Inflammatory macrophage treated with lipopolysaccharide for 1 hour (primary cell): ENCODE data around the gene USP51.
"Not testable (repeated sequence)": the region's sequence is repeated elsewhere in the genome, so short reads cannot be mapped to it uniquely, and the experiment has no call there.

ENCODE experiments used
- DNase-seq, 2 donors: peaks; one replicate each; pipeline ENCODE4 v3.0.0-alpha.2; 2020 to 2022

The USP51 gene

GRCh38 chrX:55464050-55464449, 25.6 kb downstream of the USP51 start:
- not testable (repeated sequence) for DNase-seq

GRCh38 chrX:55459926-55460325, 29.7 kb downstream of the USP51 start:
- not testable (repeated sequence) for DNase-seq

GRCh38 chrX:55459426-55459825, 30.2 kb downstream of the USP51 start:
- not testable (repeated sequence) for DNase-seq

- not testable (repeated sequence) for DNase-seq
Observed at GRCh38 chrX:55455708-55456107, 33.9 kb downstream of the USP51 start.

- DNase-seq, result no peak
Observed at GRCh38 chrX:55452833-55453124, 36.9 kb downstream of the USP51 start.

- DNase-seq, result peak; percentile 64 to 67
Observed at GRCh38 chrX:55451990-55452832, 37.4 kb downstream of the USP51 start, which contains the start of gene MAGEH1. MAGEH1 (plus strand) TSS chrX:55452127; CDS start chrX:55452375, 248 bp downstream.

GRCh38 chrX:55451626-55451989, 38.0 kb downstream of the USP51 start:
- DNase-seq, result no peak

GRCh38 chrX:55451141-55451540, 38.5 kb downstream of the USP51 start:
- no peak for DNase-seq

GRCh38 chrX:55450259-55450658, 39.4 kb downstream of the USP51 start:
- DNase-seq, result no peak

- DNase-seq, result not testable (repeated sequence)
Observed at GRCh38 chrX:55443468-55443867, 46.2 kb downstream of the USP51 start.
